HUES48 (cell line): ENCODE results near the gene TNF.
A peak's percentile ranks its signal among the peaks of the same experiment; 100 is the strongest.
"Not testable (repeated sequence)": the region's sequence is repeated elsewhere in the genome, so short reads cannot be mapped to it uniquely, and the experiment has no call there.

Source experiments
- H3K27ac ChIP-seq: one replicate; pipeline ENCODE4 v1.7.0; 2013; ENCODE audit warnings: low read depth, low read length, inconsistent platforms
- H3K27me3 ChIP-seq: 2 replicates; pipeline ENCODE4 v1.6.1; 2013; ENCODE audit warnings: mild to moderate bottlenecking, low read length; ENCODE audit not compliant: control insufficient read depth, insufficient read depth
- H3K36me3 ChIP-seq: 2 replicates; pipeline ENCODE4 v1.6.1; 2013; ENCODE audit warnings: low read length; ENCODE audit not compliant: control insufficient read depth, insufficient read depth
- H3K4me1 ChIP-seq: 2 replicates; pipeline ENCODE4 v1.6.1; 2013; ENCODE audit warnings: mild to moderate bottlenecking, low read length; ENCODE audit not compliant: control insufficient read depth, insufficient read depth
- H3K4me3 ChIP-seq: 2 replicates; pipeline ENCODE4 v1.5.1; 2013; ENCODE audit warnings: mild to moderate bottlenecking, low read depth, low read length
- H3K9ac ChIP-seq: 2 replicates; pipeline ENCODE4 v1.6.1; 2013; ENCODE audit warnings: mild to moderate bottlenecking, low read depth, low read length, moderate library complexity
- H3K9me3 ChIP-seq: 2 replicates; pipeline ENCODE4 v1.6.1; 2013; ENCODE audit warnings: low read length; ENCODE audit not compliant: control insufficient read depth, insufficient read depth

TNF gene

DNA sequence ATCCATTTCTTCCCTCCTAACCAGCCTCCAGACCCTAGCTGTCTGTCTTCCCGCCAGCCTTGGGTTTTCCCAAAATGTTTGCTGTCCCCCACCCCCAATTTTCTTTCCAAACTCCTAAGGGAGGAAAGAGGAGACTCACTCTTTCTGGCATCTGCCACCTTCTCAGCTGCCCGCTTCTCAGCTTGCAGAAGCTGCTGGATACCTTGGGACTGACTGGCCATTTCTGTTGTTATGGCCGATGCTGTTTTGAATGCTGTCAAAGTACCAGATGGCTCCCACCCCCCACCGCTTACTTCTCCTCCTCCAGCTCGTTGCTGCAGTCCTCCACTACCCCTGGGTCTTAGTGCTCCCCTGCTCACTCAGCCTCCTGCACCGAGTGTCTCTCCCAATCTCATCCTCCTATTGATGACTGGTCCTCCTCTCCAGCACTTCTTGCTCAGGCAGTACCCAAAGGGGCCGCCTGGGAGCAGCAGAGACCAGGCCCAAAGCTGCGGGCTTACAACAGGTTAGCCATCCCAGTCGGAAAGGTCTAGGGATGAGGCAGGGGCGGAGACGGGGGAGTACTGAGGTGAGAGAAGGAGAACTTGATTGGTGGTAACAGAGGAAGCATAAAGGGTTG is 28.9 kb upstream of the TNF start, which contains the start of gene ATP6V1G2:
ATP6V1G2 (minus strand) TSS at position 270 of the 619 bp plus-strand sequence; CDS start at position 221, 49 bp downstream.
- no peaks in the 10 kb centered on the region for H3K9me3 ChIP-seq
- H3K36me3 ChIP-seq, result peaks cover 27% of the 10 kb centered on the region
- peak within 1 kb of the TSS; percentile 65 for H3K9ac ChIP-seq
- H3K4me1 ChIP-seq, result peaks cover 12% of the 10 kb centered on the region; the same call in 1 of the 2 replicates
- peak within 1 kb of the TSS; percentile 67 for H3K27ac ChIP-seq
- H3K27me3 ChIP-seq, result no peaks in the 10 kb centered on the region
- H3K4me3 ChIP-seq, result peak within 1 kb of the TSS; percentile 76

DNA sequence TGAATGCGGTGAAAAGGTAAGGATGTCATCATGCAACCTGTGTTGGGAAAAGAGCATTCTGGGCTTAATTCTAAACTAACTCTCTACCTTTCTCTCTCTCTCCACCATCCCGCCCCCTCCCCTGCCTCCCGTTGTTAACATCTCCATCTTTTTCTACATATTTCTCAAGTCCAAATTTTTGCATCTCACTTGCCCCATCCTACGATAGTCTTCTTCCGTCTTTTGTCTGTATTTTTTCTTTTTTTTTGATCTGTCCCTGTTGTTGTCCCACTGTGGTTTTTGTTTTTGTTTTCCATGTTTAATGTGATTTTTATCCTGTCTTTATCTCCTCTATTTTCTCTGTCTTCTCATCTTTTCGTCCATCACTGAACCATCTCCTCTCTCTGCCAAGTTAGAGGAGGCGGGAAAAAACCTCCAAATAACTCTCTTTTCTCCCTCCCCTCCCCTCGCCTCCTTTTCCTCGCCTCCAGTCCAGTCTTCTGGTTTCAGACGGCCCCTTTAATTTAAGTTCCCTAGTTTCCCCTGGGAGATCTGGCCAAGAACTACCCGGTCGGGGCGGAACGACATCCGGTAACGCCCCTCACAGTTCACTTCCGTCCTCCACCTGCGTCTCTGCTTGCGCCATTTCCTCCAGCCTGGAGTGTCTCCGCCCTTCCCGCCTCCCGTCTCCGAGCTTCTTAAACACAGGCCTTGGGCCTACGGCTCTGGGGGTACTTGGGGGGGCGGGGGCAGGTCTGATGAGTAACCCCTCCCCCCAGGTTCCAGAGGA is 28.2 kb upstream of the TNF start, which contains the start of gene NFKBIL1:
NFKBIL1 (plus strand) TSS at position 651 of the 769 bp plus-strand sequence; CDS start at position 738, 87 bp downstream.
- peaks cover 27% of the 10 kb centered on the region for H3K36me3 ChIP-seq
- H3K4me1 ChIP-seq, result peaks cover 12% of the 10 kb centered on the region; the same call in 1 of the 2 replicates
- peak within 1 kb of the TSS; percentile 76 for H3K4me3 ChIP-seq
- H3K9ac ChIP-seq, result peak within 1 kb of the TSS; percentile 65
- no peaks in the 10 kb centered on the region for H3K27me3 ChIP-seq
- no peaks in the 10 kb centered on the region for H3K9me3 ChIP-seq
- peak within 1 kb of the TSS; percentile 67 for H3K27ac ChIP-seq

DNA sequence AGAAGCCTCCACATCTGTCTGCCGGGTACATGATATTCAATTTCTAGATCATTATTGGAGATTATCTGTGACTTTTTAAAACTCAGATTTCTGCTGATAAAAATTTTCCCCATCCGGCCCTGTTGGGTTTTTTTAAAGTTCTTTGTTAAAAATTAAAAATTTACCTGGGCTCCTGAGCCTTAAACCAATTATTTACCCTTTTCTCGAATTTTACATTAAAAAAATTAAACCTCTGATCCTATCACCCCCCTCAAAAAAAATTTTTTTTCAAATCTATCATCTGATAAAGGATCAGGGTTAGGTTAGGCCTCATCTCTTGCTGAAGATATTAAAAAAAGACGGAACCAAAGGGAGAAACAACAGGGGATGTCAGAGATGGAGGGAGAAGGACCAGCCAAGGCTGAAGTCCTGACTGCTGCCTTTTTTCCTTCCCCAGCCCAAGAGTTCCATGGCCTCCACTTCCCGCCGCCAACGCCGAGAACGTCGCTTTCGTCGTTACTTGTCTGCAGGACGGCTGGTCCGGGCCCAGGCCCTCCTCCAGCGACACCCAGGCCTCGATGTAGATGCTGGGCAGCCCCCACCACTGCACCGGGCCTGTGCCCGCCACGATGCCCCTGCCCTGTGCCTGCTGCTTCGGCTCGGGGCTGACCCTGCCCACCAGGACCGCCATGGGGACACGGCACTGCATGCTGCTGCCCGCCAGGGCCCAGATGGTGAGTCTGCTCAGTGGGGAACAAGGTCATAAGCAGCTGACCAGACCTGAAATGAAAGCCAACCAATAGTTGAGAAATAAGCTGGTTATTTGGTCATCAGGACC is 27.4 kb upstream of the TNF start:
- Histone ChIP-seq H3K27ac (peak overlapping the region; percentile 67), H3K9me3 (no peaks in the 10 kb centered on the region), H3K4me3 (peak overlapping the region; percentile 76), H3K4me1 (peaks cover 11% of the 10 kb centered on the region; the same call in 1 of the 2 replicates), H3K9ac (no peak overlapping the region; the same call in 1 of the 2 replicates), H3K36me3 (peaks cover 27% of the 10 kb centered on the region), H3K27me3 (no peaks in the 10 kb centered on the region)

DNA sequence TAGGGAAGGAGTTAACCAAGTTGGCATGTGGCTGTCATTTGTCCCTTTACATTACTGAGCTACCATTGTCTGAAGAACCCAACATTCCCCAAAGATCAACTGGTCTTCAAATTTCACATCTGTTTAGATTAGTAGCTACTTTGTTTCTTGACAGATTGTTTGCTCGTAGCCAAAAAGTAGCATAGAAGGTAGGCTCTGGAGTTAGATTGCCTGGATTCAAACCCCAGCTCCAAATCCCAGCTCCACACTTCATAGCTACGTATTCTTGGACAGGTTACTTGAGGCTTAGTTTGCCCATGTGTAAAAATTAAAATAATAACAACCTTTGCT is 26.9 kb upstream of the TNF start:
- H3K27ac ChIP-seq, result no peak overlapping the region
- H3K9me3 ChIP-seq, result no peaks in the 10 kb centered on the region
- peaks cover 31% of the 10 kb centered on the region for H3K36me3 ChIP-seq
- H3K4me1 ChIP-seq, result peaks cover 7% of the 10 kb centered on the region; the same call in 1 of the 2 replicates
- no peak overlapping the region for H3K4me3 ChIP-seq
- H3K9ac ChIP-seq, result no peak overlapping the region
- H3K27me3 ChIP-seq, result no peaks in the 10 kb centered on the region

GRCh38 chr6:31551371-31551770 is 24.0 kb upstream of the TNF start:
- peaks cover 36% of the 10 kb centered on the region for H3K36me3 ChIP-seq
- H3K9me3 ChIP-seq, H3K4me3 ChIP-seq, H3K9ac ChIP-seq, H3K27me3 ChIP-seq, H3K27ac ChIP-seq, H3K4me1 ChIP-seq: not testable (repeated sequence)

GRCh38 chr6:31556307-31556706 is 19.1 kb upstream of the TNF start:
- Histone ChIP-seq H3K27ac (no peak overlapping the region), H3K4me1 (no peaks in the 10 kb centered on the region), H3K9me3 (no peaks in the 10 kb centered on the region), H3K27me3 (no peaks in the 10 kb centered on the region), H3K36me3 (peaks cover 40% of the 10 kb centered on the region), H3K9ac (no peak overlapping the region), H3K4me3 (no peak overlapping the region)

DNA sequence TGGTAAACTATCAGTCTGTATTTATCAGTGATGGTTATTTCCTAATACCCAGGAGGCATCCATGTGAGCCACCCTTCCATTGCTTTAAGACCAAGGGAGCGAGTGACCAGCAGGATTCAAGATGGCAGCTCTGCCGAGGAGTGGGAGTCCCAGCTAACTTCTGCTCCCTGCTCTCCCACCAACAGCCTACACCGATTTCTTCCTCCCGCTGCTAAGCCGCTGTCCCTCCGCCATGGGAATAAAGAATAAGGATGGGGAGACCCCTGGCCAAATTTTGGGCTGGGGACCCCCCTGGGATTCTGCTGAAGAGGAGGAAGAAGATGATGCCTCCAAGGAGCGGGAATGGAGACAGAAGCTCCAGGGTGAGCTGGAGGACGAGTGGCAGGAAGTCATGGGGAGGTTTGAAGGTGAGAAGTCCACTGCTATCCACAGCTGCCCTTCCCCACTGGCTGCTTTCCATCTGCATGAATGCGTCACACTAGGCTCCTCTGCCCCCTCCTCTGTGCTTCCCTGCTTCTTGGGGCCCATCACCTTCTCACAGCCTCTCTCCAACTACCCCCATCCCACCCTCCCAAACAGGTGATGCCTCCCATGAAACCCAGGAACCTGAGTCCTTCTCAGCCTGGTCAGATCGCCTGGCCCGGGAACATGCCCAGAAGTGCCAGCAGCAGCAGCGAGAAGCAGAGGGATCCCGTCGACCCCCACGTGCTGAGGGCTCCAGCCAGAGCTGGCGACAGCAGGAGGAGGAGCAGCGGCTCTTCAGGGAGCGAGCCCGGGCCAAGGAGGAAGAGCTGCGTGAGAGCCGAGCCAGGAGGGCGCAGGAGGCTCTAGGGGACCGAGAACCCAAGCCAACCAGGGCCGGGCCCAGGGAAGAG is 17.7 kb upstream of the TNF start:
- H3K9ac ChIP-seq, result no peak overlapping the region
- H3K36me3 ChIP-seq, result peaks cover 40% of the 10 kb centered on the region
- no peaks in the 10 kb centered on the region for H3K27me3 ChIP-seq
- H3K27ac ChIP-seq, result no peak overlapping the region
- H3K4me3 ChIP-seq, result no peak overlapping the region
- H3K4me1 ChIP-seq, result no peaks in the 10 kb centered on the region
- no peaks in the 10 kb centered on the region for H3K9me3 ChIP-seq

DNA sequence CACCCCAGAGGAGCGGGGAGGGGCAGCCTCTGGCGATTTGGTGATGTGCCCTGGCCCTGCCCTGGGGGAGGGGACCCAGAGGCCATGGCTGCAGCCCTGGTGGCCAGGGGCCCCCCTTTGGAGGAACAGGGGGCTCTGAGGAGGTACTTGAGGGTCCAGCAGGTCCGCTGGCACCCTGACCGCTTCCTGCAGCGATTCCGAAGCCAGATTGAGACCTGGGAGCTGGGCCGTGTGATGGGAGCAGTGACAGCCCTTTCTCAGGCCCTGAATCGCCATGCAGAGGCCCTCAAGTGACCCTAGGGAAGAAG is 17.1 kb upstream of the TNF start:
- H3K27ac ChIP-seq, result no peak overlapping the region
- H3K4me1 ChIP-seq, result no peaks in the 10 kb centered on the region
- H3K36me3 ChIP-seq, result peaks cover 36% of the 10 kb centered on the region
- H3K4me3 ChIP-seq, result no peak overlapping the region
- no peaks in the 10 kb centered on the region for H3K9me3 ChIP-seq
- no peak overlapping the region for H3K9ac ChIP-seq
- H3K27me3 ChIP-seq, result no peaks in the 10 kb centered on the region

DNA sequence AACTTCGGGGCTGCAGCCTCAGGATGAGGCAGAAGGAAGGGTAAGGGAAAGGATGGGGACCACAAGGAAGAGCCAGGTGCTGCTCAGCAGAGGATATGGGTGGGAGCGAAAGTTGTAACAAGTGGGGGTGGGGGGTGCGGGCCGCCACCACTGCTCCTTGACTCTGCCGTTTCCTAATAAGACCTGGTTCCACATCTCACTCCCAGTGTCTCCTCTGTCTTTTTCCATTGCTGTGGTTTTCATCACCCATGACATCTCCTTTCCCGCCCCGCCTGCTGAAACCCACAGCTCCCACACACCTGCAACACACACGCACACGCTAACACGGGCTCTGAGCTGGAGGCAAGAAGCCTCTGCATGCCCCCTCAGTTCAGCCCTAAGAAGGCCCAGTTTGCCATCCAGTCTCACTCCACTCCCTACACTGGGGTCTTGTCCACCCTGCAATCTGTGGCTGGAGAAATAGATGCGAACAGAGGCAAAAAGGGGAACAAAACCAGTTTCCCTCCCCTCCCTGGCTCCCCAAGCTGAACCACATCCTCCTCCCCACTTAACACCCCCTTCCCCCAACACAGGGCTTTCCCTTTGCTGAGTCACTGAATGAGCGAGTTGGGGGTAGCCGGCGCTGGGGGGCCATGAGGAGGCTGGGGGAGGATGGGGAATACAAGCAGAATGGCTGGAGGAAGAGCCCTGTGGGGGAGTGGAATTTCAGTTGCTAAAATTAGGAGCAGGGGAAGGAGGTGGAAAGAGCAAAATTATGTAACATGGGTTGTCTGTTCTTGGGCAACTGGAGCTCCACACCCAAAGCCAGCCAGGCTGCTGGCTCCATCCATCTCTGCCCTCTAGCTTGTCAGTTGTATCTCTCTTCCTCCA is 16.5 kb upstream of the TNF start:
- Histone ChIP-seq H3K4me3 (no peak overlapping the region), H3K4me1 (no peaks in the 10 kb centered on the region), H3K27me3 (no peaks in the 10 kb centered on the region), H3K36me3 (peaks cover 35% of the 10 kb centered on the region), H3K9me3 (no peaks in the 10 kb centered on the region), H3K9ac (no peak overlapping the region), H3K27ac (no peak overlapping the region)

- H3K27ac ChIP-seq, result peak overlapping the region; percentile 26
Observed at GRCh38 chr6:31559606-31559957, 15.8 kb upstream of the TNF start.

More at GRCh38 chr6:31559606-31559957, 15.8 kb upstream of the TNF start:
- H3K27me3 ChIP-seq, result no peaks in the 10 kb centered on the region
- H3K9ac ChIP-seq, result no peak overlapping the region
- H3K4me1 ChIP-seq, result no peaks in the 10 kb centered on the region
- H3K4me3 ChIP-seq, result no peak overlapping the region
- H3K9me3 ChIP-seq, result no peaks in the 10 kb centered on the region
- peaks cover 32% of the 10 kb centered on the region for H3K36me3 ChIP-seq
